Endothelial cell of umbilical vein (primary cell): ENCODE data around the gene PRC1. TPM values are rescaled to one million over a fixed set of nuclear protein-coding genes. Genes with fewer than 3 reads are reported as not detected.

Experiments
- BruUV-seq: library from RNA; stranded (reverse); fragments of 400-500 nt; replicated peaks from 2 replicates; lab custom pipeline; 2021; lab: Mats Ljungman, UMichigan
- CTCF ChIA-PET: fragments of 300-600, 350-600 bp; sonication (Branson Sonifier 250); formaldehyde crosslinking; loops from one replicate; lab custom pipeline; 2021; ENCODE audit warnings: antibody characterized with exemption, inconsistent platforms; lab: Charles Lee
- POLR2A ChIA-PET: fragments of 300-600, 350-600 bp; sonication (Branson Sonifier 250); formaldehyde crosslinking; loops from one replicate; lab custom pipeline; 2021; ENCODE audit warnings: antibody characterized with exemption, inconsistent platforms; lab: Charles Lee
- DNase-seq: peaks from one replicate; pipeline ENCODE4 v3.0.0-alpha.2; 2011; ENCODE audit warnings: low read depth, low spot score
- FAIRE-seq: peaks from 2 replicates; lab custom pipeline; 2011; peaks lifted over from hg19 to GRCh38; lab: Jason Lieb, UNC
- H2AFZ ChIP-seq: 2 replicates; pipeline ENCODE4 v1.6.0; 2012; ENCODE audit warnings: low read depth, low read length, control low read depth, inconsistent platforms
- H3K27ac ChIP-seq: 2 replicates; pipeline ENCODE4 v1.5.1; 2011; ENCODE audit warnings: low read depth, mild to moderate bottlenecking, control low read depth, low read length, moderate library complexity; ENCODE audit not compliant: insufficient read depth
- H3K27me3 ChIP-seq, 2 experiments: 2 replicates each; pipeline versions ENCODE4 v1.6.0 to v1.6.1; 2011; ENCODE audit warnings: low read length in 2 of 2, mixed read lengths in 1 of 2; ENCODE audit not compliant: control insufficient read depth in 2 of 2, insufficient read depth in 2 of 2
- H3K36me3 ChIP-seq, 2 experiments: 2 replicates in 1 of 2; 3 replicates in 1 of 2; pipeline ENCODE4 v1.5.1; 2011; ENCODE audit warnings: low read length in 2 of 2, mild to moderate bottlenecking in 1 of 2, moderate library complexity in 1 of 2; ENCODE audit not compliant: control insufficient read depth in 2 of 2, insufficient read depth in 2 of 2; ENCODE audit errors: extremely low read depth in 1 of 2
- H3K4me1 ChIP-seq: 3 replicates; pipeline ENCODE4 v1.5.1; 2011; ENCODE audit warnings: mild to moderate bottlenecking, low read length; ENCODE audit not compliant: control insufficient read depth, insufficient read depth; ENCODE audit errors: extremely low read depth
- H3K4me2 ChIP-seq: 2 replicates; pipeline ENCODE4 v1.6.1; 2011; ENCODE audit warnings: low read length, control low read depth, mixed read lengths; ENCODE audit not compliant: insufficient read depth
- H3K4me3 ChIP-seq, 3 experiments: fragments of 200-600 bp in 1 of 3; sonication (generic), shearing (Covaris generic) in 1 of 3; replicated peaks in 1 of 3; 2 replicates each; pipeline ENCODE4 v1.5.1; 2011 to 2016; ENCODE audit warnings: control low read depth in 3 of 3, low read length in 3 of 3, mild to moderate bottlenecking in 2 of 3, inconsistent platforms in 1 of 3, low read depth in 1 of 3, moderate library complexity in 1 of 3; ENCODE audit not compliant: insufficient read depth in 1 of 3
- H3K79me2 ChIP-seq: 2 replicates; pipeline ENCODE4 v1.6.0; 2012; ENCODE audit warnings: low read length, inconsistent platforms; ENCODE audit not compliant: control insufficient read depth, insufficient read depth
- H3K9ac ChIP-seq: replicated peaks from 2 replicates; pipeline ENCODE3; 2011; ENCODE audit warnings: low read length, control low read depth; ENCODE audit not compliant: insufficient read depth; ENCODE audit errors: extremely low read depth
- H3K9me1 ChIP-seq: replicated peaks from 3 replicates; pipeline ENCODE4 v1.6.0; 2011; ENCODE audit warnings: mild to moderate bottlenecking, low read length; ENCODE audit not compliant: control insufficient read depth, insufficient read depth; ENCODE audit errors: extremely low read depth
- H3K9me3 ChIP-seq: replicated peaks from 2 replicates; pipeline ENCODE4 v1.5.1; 2012; ENCODE audit warnings: low read length, inconsistent platforms; ENCODE audit not compliant: control insufficient read depth, insufficient read depth
- H4K20me1 ChIP-seq: replicated peaks from 2 replicates; pipeline ENCODE3; 2011; ENCODE audit warnings: mild to moderate bottlenecking, low read length; ENCODE audit not compliant: control insufficient read depth, insufficient read depth; ENCODE audit errors: extremely low read depth
- EZH2 ChIP-seq: IDR thresholded peaks from 2 replicates; pipeline ENCODE4 v1.6.1; 2012; ENCODE audit warnings: borderline replicate concordance, low read depth, mild to moderate bottlenecking, moderate library complexity, low read length, inconsistent platforms; ENCODE audit not compliant: severe bottlenecking
- FOS ChIP-seq: IDR thresholded peaks from 2 replicates; pipeline ENCODE4 v1.6.1; 2011; ENCODE audit warnings: mild to moderate bottlenecking, low read length, moderate library complexity, borderline replicate concordance; ENCODE audit not compliant: insufficient read depth
- GATA2 ChIP-seq: IDR thresholded peaks from 2 replicates; pipeline ENCODE4 v1.7.0; 2011; ENCODE audit warnings: low read depth, mild to moderate bottlenecking, moderate library complexity, mixed read lengths, low read length; ENCODE audit not compliant: insufficient read length, insufficient read depth
- JUN ChIP-seq: IDR thresholded peaks from 2 replicates; pipeline ENCODE4 v1.6.1; 2011; ENCODE audit warnings: borderline replicate concordance, low read depth; ENCODE audit not compliant: insufficient read length, insufficient read depth
- MAX ChIP-seq: IDR thresholded peaks from 2 replicates; pipeline ENCODE4 v1.6.1; 2011; ENCODE audit not compliant: insufficient read depth, insufficient read length
- MYC ChIP-seq: IDR thresholded peaks from one replicate; pipeline ENCODE4 v1.6.1; 2011; ENCODE audit warnings: mild to moderate bottlenecking, low read depth, low read length
- POLR2A ChIP-seq: IDR thresholded peaks from 2 replicates; pipeline ENCODE4 v1.6.1; 2012; ENCODE audit warnings: low read depth, mild to moderate bottlenecking, control low read depth, low read length
- POLR2AphosphoS5 ChIP-seq: IDR thresholded peaks from 2 replicates; pipeline ENCODE4 v1.6.1; 2012; ENCODE audit warnings: low read depth, mild to moderate bottlenecking, control low read depth, low read length, moderate library complexity; ENCODE audit not compliant: insufficient read depth
- dilution Hi-C: fragments of 300-500 bp; cut with MboI; formaldehyde crosslinking; loops from one replicate; pipeline ENCODE4 v1.15.0; 2019; ENCODE audit warnings: low sequenced_read_pairs; ENCODE audit not compliant: extremely low pct_ligation_motif_present
- intact Hi-C: fragments of 100-400 bp; cut with micrococcal nuclease; formaldehyde crosslinking; loops from one replicate; pipeline ENCODE4 v1.10.0; 2022
- polyA plus RNA-seq, 4 experiments: library from polyadenylated mRNA; depleted of rRNA in 3 of 4; stranded (reverse) in 3 of 4; unstranded in 1 of 4; fragments of >200 nt; gene quantifications; 2 replicates each; pipeline versions ENCODE4 v1.2.1 to v1.2.3, GENCODE V29; 2011 to 2012; ENCODE audit warnings: missing spikeins in 1 of 4
- total RNA-seq: library from RNA; stranded (reverse); gene quantifications from 2 replicates; pipeline ENCODE4 v1.2.3, GENCODE V29; 2021
- TF ChIP-seq, protein P1 (sequence below), 2 donors: IDR thresholded peaks; 1 replicate in 1 of 2; 2 replicates in 1 of 2; pipeline ENCODE4 v1.5.1; 2011; ENCODE audit warnings: low read length in 2 of 2, mild to moderate bottlenecking in 2 of 2, moderate library complexity in 2 of 2, control low read depth in 1 of 2, inconsistent platforms in 1 of 2, low read depth in 1 of 2; ENCODE audit not compliant: insufficient read depth in 1 of 2; ENCODE audit errors: extremely low read depth in 1 of 2

PRC1 gene
- total and polyA plus RNA-seq, 2 donors (not counting 3 experiments of a cell fraction or from before 2014, with no cell fraction given), result 171 to 280 TPM

DNA sequence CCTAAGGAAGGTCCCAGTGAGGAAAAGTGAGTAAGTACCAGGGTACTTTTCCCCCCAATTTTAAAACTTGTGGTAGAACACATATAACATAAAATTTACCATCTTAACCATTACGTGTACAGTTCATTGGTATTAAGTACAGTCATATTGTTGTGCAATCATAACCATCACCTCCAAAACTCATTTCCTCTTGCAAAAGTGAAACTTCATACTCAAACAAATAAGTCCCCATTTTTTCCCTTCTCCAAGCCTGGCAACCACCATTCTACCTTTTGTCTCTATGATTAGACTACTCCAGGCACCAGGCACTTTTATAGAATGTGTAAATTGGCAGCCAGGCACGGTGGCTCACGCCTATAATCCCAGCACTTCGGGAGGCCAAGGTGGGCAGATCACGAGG is 12.2 kb downstream of the PRC1 start:
- POLR2A ChIA-PET, result no interaction called here
- dilution Hi-C loops, result no loop called here
- Histone ChIP-seq H4K20me1 (no peaks in the 10 kb centered on the region), H3K9me1 (no peaks in the 10 kb centered on the region), H3K4me1 (no peaks in the 10 kb centered on the region), H3K9me3 (no peaks in the 10 kb centered on the region), H3K27me3 (no peaks in the 10 kb centered on the region), H3K79me2 (peaks cover 43% of the 10 kb centered on the region), H3K4me2 (no peak overlapping the region), H2AFZ (no peak overlapping the region), H3K27ac (no peak overlapping the region), H3K9ac (no peak overlapping the region), H3K36me3 (peaks cover 0 to 20% of the 10 kb centered on the region in 2 experiments), H3K4me3 (no peak overlapping the region)
- DNase-seq, result no peak
- TF ChIP-seq MYC (no peak), FOS (no peak), MAX (no peak), JUN (no peak), POLR2AphosphoS5 (no peak), POLR2A (no peak), GATA2 (no peak), EZH2 (no peak)
- TF ChIP-seq, protein P1, sequence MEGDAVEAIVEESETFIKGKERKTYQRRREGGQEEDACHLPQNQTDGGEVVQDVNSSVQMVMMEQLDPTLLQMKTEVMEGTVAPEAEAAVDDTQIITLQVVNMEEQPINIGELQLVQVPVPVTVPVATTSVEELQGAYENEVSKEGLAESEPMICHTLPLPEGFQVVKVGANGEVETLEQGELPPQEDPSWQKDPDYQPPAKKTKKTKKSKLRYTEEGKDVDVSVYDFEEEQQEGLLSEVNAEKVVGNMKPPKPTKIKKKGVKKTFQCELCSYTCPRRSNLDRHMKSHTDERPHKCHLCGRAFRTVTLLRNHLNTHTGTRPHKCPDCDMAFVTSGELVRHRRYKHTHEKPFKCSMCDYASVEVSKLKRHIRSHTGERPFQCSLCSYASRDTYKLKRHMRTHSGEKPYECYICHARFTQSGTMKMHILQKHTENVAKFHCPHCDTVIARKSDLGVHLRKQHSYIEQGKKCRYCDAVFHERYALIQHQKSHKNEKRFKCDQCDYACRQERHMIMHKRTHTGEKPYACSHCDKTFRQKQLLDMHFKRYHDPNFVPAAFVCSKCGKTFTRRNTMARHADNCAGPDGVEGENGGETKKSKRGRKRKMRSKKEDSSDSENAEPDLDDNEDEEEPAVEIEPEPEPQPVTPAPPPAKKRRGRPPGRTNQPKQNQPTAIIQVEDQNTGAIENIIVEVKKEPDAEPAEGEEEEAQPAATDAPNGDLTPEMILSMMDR (IDR thresholded peaks at IDR 0.05; ENCODE audit: extremely low read depth in 1 of 2, insufficient read depth in 1 of 2, low read depth in 1 of 2, low read length in 2 of 2), result no peak
- no TSS peak for BruUV-seq
- intact Hi-C loops, result no loop called here
- FAIRE-seq, result no peak
- CTCF ChIA-PET, result interaction anchor here (3.7 kb wide), 1 partner anchor 25 kb away, joined by 23 read pairs; no protein-coding TSS in a partner anchor
